ENCODE data around the gene PREX1. TPM values are rescaled to one million over a fixed set of nuclear protein-coding genes. Genes with fewer than 3 reads are reported as not detected.

PREX1 gene
- polyA plus RNA-seq, 1 of the 3 experiments (the other 2 are of a cell fraction): 5.3 TPM

GRCh38 chr20:48785256-48785655, 42.5 kb downstream of the PREX1 start (continued):
- TF ChIP-seq PBX3 (IDR thresholded peaks at IDR 0.05): no peak
- TF ChIP-seq CHD2 (IDR thresholded peaks at IDR 0.05; ENCODE audit: low read length, partially characterized antibody): no peak
- TF ChIP-seq RXRA (IDR thresholded peaks at IDR 0.05; ENCODE audit: borderline replicate concordance, low read depth): no peak
- no peak for TF ChIP-seq SIN3A (IDR thresholded peaks at IDR 0.05; ENCODE audit: borderline replicate concordance, low read depth, low read length)
- no peak for TF ChIP-seq USF1 (IDR thresholded peaks at IDR 0.05; ENCODE audit: borderline replicate concordance, low read depth)
- TF ChIP-seq ELF1 (IDR thresholded peaks at IDR 0.05): no peak
- no peak for TF ChIP-seq GATA2 (CRISPR knock-in tag; IDR thresholded peaks at IDR 0.05)

GRCh38 chr20:48784273-48784641, 43.5 kb downstream of the PREX1 start:
- peaks cover 0 to 26% of the 10 kb centered on the region in 2 experiments; a peak in 1 of 4 replicates for H3K4me1 ChIP-seq (ENCODE audit: control insufficient read depth in 1 of 2, insufficient read depth in 2 of 2, low read depth in 1 of 2, low read length in 1 of 2)
- H4K20me1 ChIP-seq (ENCODE audit: insufficient read depth): no peaks in the 10 kb centered on the region
- CTCF ChIA-PET: no interaction called here
- no peak overlapping the region for H3K27ac ChIP-seq (ENCODE audit: low read depth in 2 of 2, low read length in 1 of 2)
- no peaks in the 10 kb centered on the region for H3K36me3 ChIP-seq (replicated peaks in 1 of 2; ENCODE audit: control insufficient read depth in 1 of 2, insufficient read depth in 2 of 2, low read length in 1 of 2)
- no peak overlapping the region for H3K9ac ChIP-seq
- no peak overlapping the region for H3K4me2 ChIP-seq
- H3K4me3 ChIP-seq (ENCODE audit: low read depth in 2 of 2, low read length in 1 of 2): no peak overlapping the region
- H3K9me3 ChIP-seq: no peaks in the 10 kb centered on the region
- no peak for TF ChIP-seq MEF2A (IDR thresholded peaks at IDR 0.05; ENCODE audit: borderline replicate concordance, low read depth)
- TF ChIP-seq RAD21 (IDR thresholded peaks at IDR 0.05; ENCODE audit: low read length): no peak
- TF ChIP-seq USF1 (IDR thresholded peaks at IDR 0.05; ENCODE audit: borderline replicate concordance, low read depth): no peak
- no peak for TF ChIP-seq NFIC (IDR thresholded peaks at IDR 0.05; ENCODE audit: borderline replicate concordance)
- no peak for TF ChIP-seq RFX5 (IDR thresholded peaks at IDR 0.05; ENCODE audit: low read length)
- TF ChIP-seq EP300 (IDR thresholded peaks at IDR 0.05; ENCODE audit: borderline replicate concordance in 1 of 2, low read depth in 1 of 2, low read length in 1 of 2): no peak
- TF ChIP-seq FOXJ3 (CRISPR knock-in tag; IDR thresholded peaks at IDR 0.05): no peak
- TF ChIP-seq MXI1 (IDR thresholded peaks at IDR 0.05; ENCODE audit: low read depth, low read length): no peak
- no peak for TF ChIP-seq POLR2AphosphoS5 (IDR thresholded peaks at IDR 0.05; ENCODE audit: low read depth, low read length)
- no peak for TF ChIP-seq IRF3 (IDR thresholded peaks at IDR 0.05; ENCODE audit: low read depth, low read length)
- no peak for TF ChIP-seq JUND (IDR thresholded peaks at IDR 0.05)
- no peak for TF ChIP-seq GABPA (IDR thresholded peaks at IDR 0.05; ENCODE audit: low read depth)
- no peak for TF ChIP-seq TAF1 (IDR thresholded peaks at IDR 0.05; ENCODE audit: borderline replicate concordance, low read depth, low read length)
- no peak for TF ChIP-seq RXRA (IDR thresholded peaks at IDR 0.05; ENCODE audit: borderline replicate concordance, low read depth)
- no peak for TF ChIP-seq ELF1 (IDR thresholded peaks at IDR 0.05)
- TF ChIP-seq EZH2phosphoT487 (IDR thresholded peaks at IDR 0.05; ENCODE audit: borderline replicate concordance, low read depth): no peak
- TF ChIP-seq GATA2 (CRISPR knock-in tag; IDR thresholded peaks at IDR 0.05): no peak
- no peak for TF ChIP-seq TCF12 (IDR thresholded peaks at IDR 0.05)
- TF ChIP-seq USF2 (IDR thresholded peaks at IDR 0.05; ENCODE audit: borderline replicate concordance, low read depth, low read length): no peak
- no peak for TF ChIP-seq FOXM1 (IDR thresholded peaks at IDR 0.05; ENCODE audit: low read depth)
- no peak for DNase-seq
- H3K79me2 ChIP-seq (ENCODE audit: insufficient read depth): no peaks in the 10 kb centered on the region
- H3K9me2 ChIP-seq: no peaks in the 10 kb centered on the region
- WGBS (ENCODE audit: low lambda C conversion rate): 86% methylated on average over 5 of the region's 5 CpGs
- no peaks in the 10 kb centered on the region for H3F3A ChIP-seq (replicated peaks; ENCODE audit: insufficient read depth)
- POLR2A ChIA-PET: no interaction called here
- no peaks in the 10 kb centered on the region for H3K27me3 ChIP-seq (ENCODE audit: insufficient read depth)
- no peak overlapping the region for H2AFZ ChIP-seq (ENCODE audit: low read depth)
